Measurements from ENCODE around the gene PLXNA4.

Gene PLXNA4

DNA sequence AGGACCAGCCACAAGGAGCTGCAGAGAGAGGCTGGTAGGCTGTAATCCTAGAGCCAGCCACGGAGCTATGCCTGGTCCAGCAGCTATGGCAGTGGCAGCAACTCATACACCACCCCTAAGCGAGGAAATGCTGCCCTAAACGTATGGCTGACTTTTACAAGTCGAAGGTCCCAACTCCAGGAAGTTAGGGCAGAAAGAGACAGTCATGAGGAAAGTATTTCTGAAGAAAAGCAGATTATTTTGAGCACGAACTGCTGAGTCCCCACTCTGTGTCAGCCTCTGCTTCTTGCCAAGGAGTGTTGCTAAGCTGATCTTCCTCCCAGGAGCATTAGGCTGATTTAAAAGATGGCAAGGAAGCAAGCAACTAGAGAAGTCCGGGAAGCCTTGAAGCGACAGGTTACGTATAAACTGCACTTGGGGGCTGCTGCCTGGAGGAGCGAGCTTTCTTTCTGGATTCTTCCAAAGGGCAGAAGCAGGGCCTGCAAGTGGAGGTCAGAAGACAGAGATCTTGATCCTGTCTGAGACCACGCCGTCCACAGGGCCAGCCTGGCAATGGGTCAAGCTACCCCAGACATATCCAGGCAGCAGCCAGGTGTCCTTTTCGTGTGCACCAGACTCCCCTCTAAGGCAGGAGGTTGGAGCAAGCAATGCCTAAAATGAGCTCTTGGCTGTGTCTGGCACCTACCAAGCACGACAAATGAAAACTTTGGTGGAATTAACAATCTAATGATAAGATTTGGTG lies 39.4 kb downstream of the PLXNA4 start:
- DNase-seq (ENCODE audit: low spot score) = no peak

DNA sequence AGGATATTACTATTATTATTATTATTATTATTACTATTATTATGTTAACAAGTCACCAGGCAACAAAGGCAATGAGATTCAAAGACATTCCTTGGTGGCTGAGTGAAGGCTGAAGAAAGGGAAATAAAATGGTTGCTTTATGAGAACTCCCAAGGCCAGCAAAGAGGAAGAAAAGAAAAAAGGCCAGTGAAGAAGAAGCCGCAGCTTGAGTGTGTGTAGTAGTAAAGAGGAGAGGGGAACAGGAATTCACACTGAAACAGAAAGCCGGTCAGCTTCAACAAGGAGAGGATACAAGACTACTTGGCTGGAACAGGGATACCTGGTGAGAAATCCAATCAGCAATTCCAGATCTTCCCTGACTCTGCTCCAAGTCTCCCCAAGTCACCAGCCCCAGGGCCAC lies 42.4 kb downstream of the PLXNA4 start:
- no peak for DNase-seq (ENCODE audit: low spot score)

DNA sequence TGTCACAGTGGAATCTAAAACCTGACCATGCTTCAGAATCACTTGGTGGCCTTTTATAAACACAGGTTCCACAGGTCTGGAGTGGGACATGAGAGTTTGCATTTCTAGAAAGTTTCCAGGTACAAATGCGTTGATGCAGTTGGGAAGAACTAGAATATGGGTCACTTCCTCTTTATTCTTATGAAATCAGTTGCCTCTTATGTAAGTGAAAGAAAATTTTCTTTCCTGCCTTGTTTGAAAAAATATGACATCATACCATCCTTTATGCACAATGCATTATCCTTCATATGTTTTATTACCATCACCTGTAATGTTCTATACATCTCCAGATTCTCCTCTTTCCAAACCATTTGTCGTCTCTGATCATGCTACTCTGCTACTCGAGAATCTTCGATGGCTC lies 44.0 kb downstream of the PLXNA4 start:
- no peak for DNase-seq (ENCODE audit: low spot score)

DNA sequence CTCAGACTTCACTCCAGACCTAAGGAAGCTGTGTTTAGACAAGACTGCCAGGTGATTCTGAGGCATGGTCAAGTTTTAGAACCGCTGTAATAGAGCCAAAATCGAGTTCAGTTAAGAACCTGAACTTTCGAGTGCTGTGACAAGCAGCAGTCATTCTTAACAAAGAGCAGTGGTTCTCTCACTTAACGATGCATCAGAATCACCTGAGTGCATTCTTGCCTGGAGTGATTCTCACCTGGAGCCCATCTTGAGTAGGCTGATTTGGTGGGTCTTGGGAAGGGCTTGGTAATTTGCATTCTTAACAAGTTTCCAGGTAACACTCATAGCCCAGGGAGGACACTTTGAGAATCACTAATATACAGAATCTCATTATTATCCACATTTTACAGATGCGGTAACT lies 44.7 kb downstream of the PLXNA4 start:
- no peak for DNase-seq (ENCODE audit: low spot score)

DNA sequence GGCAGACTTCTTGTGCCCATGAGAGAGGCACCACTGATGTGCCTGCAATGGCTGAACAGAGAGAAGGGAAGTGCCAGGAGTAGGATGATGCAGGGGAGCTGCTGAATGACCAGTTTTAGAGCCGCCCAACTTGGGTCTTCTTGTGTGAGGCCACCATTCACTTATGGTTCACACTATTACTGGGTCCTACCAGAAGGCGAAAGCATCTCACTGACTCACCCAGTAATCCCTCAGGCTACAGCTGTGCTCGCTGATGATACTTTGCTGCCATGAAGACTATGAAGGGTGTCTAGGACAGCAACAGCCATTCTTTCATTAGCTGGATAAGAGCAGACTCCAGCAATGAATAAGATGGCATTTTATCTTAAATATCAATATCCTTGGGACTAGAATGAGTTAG lies 47.6 kb downstream of the PLXNA4 start:
- DNase-seq (ENCODE audit: low spot score) = no peak

DNA sequence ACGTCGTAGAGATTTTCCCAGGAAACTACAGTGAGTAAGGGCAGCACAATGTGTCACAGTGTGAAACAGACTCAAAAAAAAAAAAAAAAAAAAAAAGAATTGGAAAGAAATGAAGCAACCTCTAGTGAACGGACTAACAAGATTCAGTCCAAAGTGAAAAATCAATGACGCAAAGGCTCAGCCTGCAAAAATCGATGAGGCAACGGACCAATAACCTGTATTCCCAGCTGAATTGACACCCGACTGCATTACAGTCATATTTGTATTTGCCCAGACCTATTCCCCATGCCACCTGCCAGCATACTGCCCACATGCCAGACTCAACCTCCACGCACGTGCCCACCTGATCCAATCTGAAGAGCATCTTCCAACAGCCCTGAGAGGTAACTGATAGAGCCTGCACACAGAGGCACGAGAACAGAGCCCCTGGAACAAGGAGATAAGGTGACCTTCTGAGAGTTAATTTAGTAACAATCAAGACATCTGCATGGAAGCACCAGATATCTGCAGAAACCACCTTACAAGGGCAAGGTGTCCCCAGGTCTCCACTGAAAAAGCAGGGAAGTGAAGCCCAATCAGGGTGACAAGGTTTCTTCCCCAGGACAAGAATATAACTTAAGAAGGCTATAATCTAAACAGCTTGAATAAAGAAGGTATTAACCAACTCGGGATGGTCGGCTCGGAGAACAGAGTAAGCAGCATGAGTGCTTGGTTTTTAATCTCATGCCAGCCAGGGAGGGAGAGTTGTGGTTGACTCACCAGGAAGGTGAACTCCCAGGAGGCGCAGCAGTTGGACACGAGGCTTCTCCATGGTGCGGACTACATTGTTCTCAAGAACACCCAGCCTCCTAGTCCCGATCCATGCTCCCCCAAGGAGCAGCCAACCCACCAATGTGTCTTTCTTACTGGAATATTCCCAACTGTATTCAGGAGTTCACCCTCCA lies 48.5 kb downstream of the PLXNA4 start:
- DNase-seq (ENCODE audit: low spot score) = no peak

DNA sequence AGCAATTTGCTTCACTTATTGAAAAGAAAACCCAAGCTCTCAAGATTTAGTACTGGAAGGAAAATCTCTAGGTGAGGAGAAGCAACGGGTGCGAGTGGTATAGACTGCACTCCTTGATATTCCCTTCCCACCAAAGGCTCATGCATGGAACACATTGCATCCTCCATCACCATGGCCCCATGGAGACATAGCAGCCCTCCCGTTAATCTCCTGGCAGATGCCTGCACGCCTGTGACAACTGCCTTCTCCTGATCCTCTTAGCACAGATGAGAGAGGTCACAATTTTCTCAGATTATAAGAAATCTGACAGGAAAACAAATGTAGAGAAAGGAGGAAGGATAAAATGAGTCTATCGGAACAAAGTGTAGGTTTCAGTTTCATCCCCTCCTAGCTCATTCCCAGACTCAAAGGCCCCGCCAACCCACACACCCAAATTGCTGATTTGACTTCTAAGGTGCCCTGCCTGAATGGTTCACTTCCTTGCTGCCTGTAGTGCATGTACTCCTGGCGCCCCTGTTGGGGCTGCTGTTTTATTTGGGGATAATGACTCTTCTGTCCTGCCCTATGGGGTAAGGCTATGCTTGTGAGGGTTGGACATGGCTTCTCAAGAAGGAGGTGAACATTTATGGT lies 50.0 kb downstream of the PLXNA4 start:
- DNase-seq (ENCODE audit: low spot score) = no peak

DNA sequence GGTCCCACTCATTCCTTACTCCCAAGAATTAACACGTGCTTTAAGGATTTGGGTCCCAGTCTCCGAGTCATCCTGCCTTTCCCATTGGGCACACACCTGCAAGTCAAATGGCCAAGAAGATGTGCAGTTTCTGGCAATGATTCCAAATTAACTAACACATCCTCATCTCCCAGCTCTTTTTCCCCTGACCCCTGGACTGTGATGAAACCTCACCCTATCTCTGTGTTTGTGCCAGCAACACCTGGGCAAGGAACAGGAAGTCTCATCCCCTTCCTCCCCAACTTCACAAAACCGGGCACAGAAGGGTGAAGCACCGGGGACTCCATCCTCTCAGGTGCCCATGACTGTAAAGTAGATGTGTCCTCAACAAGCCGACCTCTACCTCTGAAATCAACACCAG lies 54.8 kb downstream of the PLXNA4 start:
- DNase-seq (ENCODE audit: low spot score) = no peak

DNA sequence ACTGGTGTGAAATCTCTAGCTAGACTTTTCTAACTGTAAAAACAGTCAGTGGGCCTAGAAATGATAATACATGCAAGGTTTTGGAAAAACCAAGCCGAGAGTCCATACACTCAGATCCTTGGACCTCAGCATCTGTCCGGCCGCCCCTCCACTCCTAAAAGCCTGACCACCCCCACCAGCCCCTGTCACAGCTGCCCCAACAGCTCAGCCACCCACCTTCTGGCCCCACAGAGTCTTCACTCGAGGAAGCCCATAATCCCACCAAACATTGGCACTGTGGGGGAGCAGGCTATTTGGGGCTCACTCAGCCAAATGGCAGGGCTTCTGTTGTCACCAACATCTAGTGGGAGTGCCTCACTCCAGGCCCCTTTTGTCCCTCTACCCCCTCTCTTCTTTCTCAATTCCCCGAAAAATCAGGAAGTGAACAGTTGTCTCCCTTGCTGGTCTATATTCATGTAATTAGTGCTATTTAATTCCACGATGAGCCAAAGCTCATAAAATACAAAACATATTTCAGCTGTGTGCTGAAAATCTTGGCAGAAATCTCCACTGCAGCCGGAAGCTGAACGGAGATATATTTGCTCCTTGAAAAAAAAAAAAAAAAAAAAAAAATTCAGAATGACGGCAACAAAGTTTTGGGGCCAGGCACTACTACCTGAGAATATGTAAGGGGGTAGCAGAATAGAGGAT lies 55.5 kb downstream of the PLXNA4 start:
- DNase-seq (ENCODE audit: low spot score) = no peak

DNA sequence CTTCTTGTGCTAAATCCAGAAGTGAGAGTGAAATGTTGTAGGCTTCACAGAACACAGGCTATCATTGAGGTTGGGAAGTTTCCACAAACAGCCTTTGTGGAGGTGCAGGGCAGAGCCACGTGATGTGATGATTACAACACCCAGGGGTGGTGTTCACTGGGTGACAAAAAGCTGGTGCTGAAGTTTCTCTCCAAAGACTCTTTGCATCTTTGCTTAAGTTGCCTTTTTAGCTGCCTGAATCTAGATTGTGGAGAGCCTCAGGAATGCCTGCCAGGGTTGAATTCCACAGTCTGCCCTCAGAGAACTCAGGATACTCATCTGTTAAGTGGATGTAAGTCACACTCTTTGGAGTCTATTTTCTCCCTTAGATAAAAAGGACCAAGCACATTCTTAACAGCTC lies 56.3 kb downstream of the PLXNA4 start:
- DNase-seq (ENCODE audit: low spot score) = no peak

DNA sequence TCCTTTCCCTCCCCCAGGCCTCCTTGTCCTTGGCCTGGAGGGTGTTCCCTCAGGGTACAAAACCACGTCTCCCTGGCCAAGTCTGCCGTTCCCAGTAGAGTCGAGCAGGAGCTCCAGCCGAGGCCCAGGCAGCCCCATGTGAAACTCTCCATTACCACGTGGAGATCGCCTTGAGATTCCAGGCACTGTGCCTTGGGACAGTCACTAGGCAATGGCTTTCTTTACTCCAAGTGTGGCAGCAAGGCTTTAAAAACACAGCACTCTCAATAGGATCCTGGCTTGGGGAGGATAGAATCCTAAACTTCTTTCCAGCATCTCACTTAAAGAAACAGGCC lies 57.5 kb downstream of the PLXNA4 start:
- no peak for DNase-seq (ENCODE audit: low spot score)

DNA sequence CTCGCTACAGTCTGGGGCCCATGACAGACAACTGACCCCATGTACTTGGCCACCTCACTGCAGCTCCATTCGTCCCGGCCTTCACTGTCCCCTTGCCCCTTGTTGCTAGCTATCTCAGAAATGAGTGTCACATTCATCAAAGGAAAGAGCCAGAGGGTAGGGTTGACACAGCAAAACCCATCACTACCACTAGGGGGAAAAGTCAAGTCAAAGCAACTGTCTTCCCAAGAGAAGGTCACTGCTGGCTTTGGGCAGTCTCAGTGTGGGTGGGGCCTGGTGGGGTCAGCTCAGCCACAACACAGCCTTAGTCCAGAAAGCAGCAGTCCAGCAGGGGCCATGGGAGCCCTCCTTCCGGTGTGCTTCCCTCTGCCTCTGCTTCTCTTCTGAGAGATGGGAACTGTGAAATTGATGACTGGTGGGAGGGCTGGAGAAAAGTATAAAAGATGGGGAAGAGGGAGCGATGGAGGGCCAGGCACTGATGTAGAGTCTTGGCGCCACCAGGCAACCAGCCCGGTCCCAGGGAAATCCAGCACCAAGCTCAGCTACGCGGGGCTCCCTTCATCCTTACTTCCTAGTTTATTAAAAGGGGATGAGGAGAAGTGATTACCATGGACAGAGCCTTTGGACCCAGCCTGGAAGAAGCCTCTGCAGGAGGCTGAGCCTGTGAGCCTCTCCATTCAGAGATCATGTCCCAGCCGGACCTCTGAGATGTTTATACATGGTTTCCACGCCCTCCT lies 58.0 kb downstream of the PLXNA4 start:
- DNase-seq (ENCODE audit: low spot score) = no peak

DNA sequence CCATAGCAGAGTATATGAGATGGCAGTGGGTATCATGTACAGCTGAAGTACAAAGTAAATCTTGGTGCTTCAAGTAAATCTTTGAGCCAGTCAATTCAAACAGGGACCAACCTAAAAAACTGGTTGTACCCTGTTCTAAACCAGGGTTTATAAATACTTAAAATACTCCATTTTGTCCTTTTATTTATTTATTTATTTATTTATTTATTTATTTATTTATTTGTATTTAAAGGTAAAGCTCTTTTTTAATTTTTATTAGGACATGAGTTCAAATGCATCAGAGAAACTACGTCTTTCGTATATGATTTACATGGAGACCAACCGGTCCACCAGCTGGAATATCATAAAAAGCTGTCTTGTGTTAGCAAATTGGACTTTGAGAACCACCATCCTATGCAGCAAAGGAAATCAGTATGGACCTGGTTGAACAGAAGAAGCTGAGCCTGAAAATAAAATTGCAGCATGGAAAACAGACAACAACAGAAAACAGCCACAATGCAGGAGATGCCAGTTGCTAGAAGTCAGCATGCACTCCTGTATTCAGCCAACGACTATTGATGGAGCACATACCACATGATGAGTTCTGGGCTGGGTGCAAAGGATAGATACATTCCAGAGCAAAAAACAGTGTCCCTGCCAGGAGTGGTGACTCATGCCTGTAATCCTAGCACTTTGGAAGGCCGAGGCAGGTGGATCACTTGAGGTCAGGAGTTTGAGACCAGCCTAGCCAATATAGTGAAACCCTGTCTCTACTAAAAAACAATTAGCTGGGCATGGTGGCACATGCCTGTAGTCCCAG lies 60.0 kb downstream of the PLXNA4 start:
- DNase-seq (ENCODE audit: low spot score) = no peak

DNA sequence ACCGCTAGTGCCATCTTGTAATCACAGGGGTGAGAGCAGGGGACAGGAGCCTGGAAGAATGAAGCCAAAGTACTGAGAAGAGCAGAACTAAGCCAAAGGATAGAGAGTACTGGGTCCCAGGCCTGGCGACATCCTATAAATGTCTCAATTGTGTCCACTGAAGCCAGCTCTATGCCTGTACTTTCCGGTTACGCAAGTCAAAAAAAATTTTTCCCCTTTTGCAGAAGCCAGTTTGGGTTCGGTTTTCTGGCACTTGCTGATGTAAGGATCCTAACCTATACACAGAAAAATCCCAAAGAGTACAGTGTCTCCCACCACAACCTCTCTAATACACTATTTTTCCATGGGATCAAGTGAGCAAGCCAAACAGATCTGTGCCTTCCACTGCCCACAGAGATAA lies 61.1 kb downstream of the PLXNA4 start:
- DNase-seq (ENCODE audit: low spot score) = no peak

DNA sequence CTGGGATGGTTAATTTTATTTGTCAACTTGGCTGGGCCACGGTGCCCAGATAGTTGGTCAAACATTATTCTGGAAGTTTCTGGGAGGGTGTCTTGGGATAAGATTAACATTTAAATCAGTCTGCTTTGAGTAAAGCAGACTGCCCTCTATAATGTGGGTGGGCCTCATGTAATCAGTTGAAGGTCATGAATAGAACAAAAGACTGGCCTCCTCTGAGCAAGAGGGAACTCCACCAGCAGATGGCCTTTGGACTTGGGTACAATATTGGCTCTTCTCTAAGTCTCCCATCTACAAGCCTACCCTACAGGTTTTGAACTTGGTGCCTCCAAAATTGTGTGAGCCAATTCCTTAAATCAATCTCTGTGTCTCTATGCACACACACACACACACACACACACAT lies 61.8 kb downstream of the PLXNA4 start:
- DNase-seq (ENCODE audit: low spot score) = no peak

DNA sequence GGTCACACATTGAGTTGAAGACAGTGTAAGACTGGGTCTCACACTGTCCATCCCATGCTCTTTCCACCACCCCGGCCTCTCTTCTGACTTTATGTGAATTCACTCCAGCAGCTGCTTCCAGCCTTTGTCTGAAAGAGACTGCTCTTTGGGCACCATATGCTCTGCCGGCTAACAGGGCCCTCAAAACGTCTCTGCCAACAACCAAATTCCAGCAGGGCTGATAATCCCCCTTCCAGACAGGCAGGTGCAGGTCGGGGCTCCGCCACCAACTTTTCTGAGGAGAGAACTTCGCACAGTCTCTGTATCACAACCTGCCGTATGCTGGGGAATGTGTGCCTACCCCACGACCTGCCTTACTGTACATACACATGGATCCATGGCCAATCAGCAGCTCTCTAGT lies 64.3 kb downstream of the PLXNA4 start:
- no peak for DNase-seq (ENCODE audit: low spot score)

DNA sequence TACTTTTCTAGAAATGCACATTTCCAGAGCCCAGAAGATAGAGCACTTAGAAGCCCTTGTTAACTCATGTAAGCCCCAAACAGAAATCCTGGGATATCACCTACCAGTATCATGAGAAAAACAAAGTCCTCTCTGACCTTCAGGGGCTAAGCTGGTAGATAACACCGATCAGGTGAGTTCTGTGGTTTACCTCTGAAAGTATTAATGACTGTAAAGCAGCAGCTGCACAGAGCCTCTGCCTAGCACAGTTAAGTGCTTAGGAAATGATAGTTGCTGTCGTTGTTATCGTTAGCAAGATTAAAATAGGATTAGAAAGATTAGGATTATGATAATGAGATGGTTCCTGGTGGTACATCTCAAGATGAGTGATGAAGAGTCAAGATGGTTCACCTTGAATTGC lies 64.9 kb downstream of the PLXNA4 start:
- no peak for DNase-seq (ENCODE audit: low spot score)

DNA sequence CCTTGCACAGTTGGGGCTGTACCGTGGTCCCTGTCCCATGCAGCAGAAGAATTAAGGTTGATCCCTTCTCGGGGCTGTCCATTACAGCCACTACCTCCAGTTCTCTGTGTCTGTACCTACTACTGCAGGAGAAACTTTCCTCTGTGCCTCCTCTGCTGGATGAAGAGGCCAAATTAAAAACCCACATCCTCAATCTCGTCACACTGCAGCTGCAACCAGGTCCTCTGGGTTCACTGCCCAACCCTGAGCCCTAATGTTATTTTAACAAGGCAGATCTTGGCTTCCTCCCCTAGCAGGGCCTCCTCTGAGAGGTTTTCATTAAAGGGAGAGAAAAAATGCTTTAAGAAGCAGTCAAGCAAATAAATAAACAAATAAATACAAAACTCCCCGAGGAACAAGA lies 66.6 kb downstream of the PLXNA4 start:
- no peak for DNase-seq (ENCODE audit: low spot score)

DNA sequence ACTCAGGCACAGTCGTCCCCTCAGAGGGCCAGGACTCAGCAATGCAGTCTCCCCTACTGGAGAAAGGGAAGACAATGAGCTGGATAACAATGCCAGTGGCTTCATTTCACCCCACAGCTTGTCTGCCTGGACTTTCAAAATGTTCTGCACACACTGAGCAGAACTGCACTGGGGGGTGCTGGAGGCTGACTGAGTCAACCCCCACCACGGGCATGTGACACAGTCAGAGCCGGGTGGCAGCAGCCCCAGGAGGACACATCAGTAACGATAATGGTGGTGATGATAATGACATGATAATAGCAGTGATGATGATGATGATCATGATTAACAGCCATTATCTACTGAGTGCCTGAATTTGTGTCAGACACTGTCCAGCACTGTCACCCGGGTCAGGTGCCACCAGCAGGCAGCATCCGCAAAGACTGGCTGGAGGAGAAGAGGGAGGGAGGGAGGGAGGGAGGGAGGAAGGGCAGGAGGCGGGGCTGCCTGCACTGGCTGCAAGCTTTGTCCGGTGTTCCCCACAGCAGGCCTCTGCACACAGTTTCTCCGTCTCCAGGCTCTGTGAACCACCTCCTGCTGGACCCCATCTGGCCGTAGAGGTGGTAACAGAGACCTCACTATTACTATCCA lies 67.4 kb downstream of the PLXNA4 start:
- no peak for DNase-seq (ENCODE audit: low spot score)

DNA sequence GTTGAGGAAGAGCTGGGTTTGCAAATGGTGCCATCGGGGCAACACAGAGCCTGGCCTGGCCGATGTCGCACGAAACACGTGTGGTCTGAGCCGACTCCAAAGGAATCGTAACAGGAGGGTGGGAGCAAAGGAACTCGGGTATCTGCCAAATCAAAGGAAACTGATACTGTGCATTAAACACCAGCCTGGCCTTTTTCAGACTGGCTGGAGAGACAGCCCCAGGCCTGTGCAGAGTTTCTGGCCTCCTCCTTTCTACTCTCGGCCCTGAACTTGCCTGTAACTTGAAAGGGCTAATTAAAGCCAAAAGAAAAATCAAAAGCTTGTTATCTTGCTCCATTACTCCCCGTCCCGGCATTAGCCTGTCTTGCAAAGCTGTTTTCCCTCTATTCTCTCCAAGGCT lies 71.4 kb downstream of the PLXNA4 start:
- DNase-seq (ENCODE audit: low spot score) = no peak

DNA sequence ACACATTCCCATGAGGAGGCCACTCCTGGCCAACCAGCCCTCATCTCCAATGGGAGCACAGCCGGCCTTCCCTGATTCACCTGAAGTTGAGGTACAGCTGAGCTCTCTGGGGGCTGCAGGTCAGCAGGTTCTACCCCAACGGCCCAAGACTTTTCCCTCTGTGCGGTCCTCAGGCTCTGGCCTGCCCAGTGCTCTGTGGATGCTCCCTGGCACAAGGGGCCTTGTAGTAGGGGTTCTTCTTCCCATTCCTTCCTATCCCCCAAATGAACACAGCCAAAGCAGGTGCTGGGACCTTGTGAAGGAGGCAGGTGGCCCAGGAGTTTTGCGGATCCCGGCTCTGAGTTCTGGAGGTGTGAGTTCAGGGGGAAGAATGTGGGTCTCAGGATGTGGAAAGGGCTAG lies 72.2 kb downstream of the PLXNA4 start:
- DNase-seq (ENCODE audit: low spot score) = no peak
